ENCODE measurements around the gene SLC9A1. TPM values are rescaled to one million over a fixed set of nuclear protein-coding genes. Genes with fewer than 3 reads are reported as not detected.

Gene SLC9A1
- total RNA-seq, 1 experiment from 2014 or later: 25.2 TPM

GRCh38 chr1:27139980-27140379 is 14.9 kb downstream of the SLC9A1 start:
- no peak overlapping the region for H2AFZ ChIP-seq (ENCODE audit: low read length)
- peaks cover 11% of the 10 kb centered on the region for H3F3A ChIP-seq (ENCODE audit: low read length, unreplicated experiment)
- no peak overlapping the region for H3K27ac ChIP-seq (ENCODE audit: low read length)
- BruUV-seq (replicated peaks): no TSS peak
- no peaks in the 10 kb centered on the region for H3K36me3 ChIP-seq (ENCODE audit: low read depth, low read length)
- H3K9ac ChIP-seq (ENCODE audit: low read length): no peak overlapping the region
- no peak overlapping the region for H3K4me3 ChIP-seq (ENCODE audit: low read length)
- TF ChIP-seq EZH2 (IDR thresholded peaks at IDR 0.05; ENCODE audit: low read length, unreplicated experiment) (no peak), CTCF (conservative IDR thresholded peaks at IDR 0.05; ENCODE audit: low read depth, low read length) (no peak), EZH2phosphoT487 (IDR thresholded peaks at IDR 0.05; ENCODE audit: borderline replicate concordance, low read length) (no peak)
- H3K9me3 ChIP-seq (ENCODE audit: low read length): no peaks in the 10 kb centered on the region
- ATAC-seq (no peak), DNase-seq (no peak)
- H3K9me2 ChIP-seq (replicated peaks; ENCODE audit: low read length): no peaks in the 10 kb centered on the region
- ChIA-PET CTCF (no interaction called here), POLR2A (ENCODE audit: unreplicated experiment) (no interaction called here)
- H3K4me1 ChIP-seq (ENCODE audit: insufficient read depth, low read length): peaks cover 71% of the 10 kb centered on the region
- no peaks in the 10 kb centered on the region for H3K27me3 ChIP-seq (ENCODE audit: low read length)
- H4K20me1 ChIP-seq (ENCODE audit: low read length): peaks cover 5% of the 10 kb centered on the region; the same call in 1 of the 2 replicates
- H3K79me2 ChIP-seq (ENCODE audit: low read length): peaks cover 81% of the 10 kb centered on the region
- H3K4me2 ChIP-seq (ENCODE audit: low read length): no peak overlapping the region
- intact Hi-C loops (cut with micrococcal nuclease): no loop called here

GRCh38 chr1:27138927-27139326 is 16.0 kb downstream of the SLC9A1 start:
- Histone ChIP-seq H3K9me3 (ENCODE audit: low read length) (no peaks in the 10 kb centered on the region), H3K4me2 (ENCODE audit: low read length) (no peak overlapping the region), H3K27ac (ENCODE audit: low read length) (no peak overlapping the region), H3K9me2 (replicated peaks; ENCODE audit: low read length) (no peaks in the 10 kb centered on the region), H3K4me1 (ENCODE audit: insufficient read depth, low read length) (peaks cover 60% of the 10 kb centered on the region), H3K36me3 (ENCODE audit: low read depth, low read length) (peaks cover 5% of the 10 kb centered on the region; the same call in 1 of the 2 replicates), H2AFZ (ENCODE audit: low read length) (no peak overlapping the region), H3K27me3 (ENCODE audit: low read length) (no peaks in the 10 kb centered on the region), H3F3A (ENCODE audit: low read length, unreplicated experiment) (peaks cover 6% of the 10 kb centered on the region), H3K4me3 (ENCODE audit: low read length) (no peak overlapping the region), H4K20me1 (ENCODE audit: low read length) (peaks cover 5% of the 10 kb centered on the region; the same call in 1 of the 2 replicates), H3K79me2 (ENCODE audit: low read length) (peaks cover 74% of the 10 kb centered on the region), H3K9ac (ENCODE audit: low read length) (no peak overlapping the region)
- BruUV-seq (replicated peaks): no TSS peak
- POLR2A ChIA-PET (ENCODE audit: unreplicated experiment): no interaction called here
- ATAC-seq (no peak), DNase-seq (no peak)
- no peak for TF ChIP-seq EZH2phosphoT487 (IDR thresholded peaks at IDR 0.05; ENCODE audit: borderline replicate concordance, low read length)
- no peak for TF ChIP-seq EZH2 (IDR thresholded peaks at IDR 0.05; ENCODE audit: low read length, unreplicated experiment)
- TF ChIP-seq CTCF (conservative IDR thresholded peaks at IDR 0.05; ENCODE audit: low read depth, low read length): no peak
- intact Hi-C loops (cut with micrococcal nuclease): no loop called here
- CTCF ChIA-PET: no interaction called here

DNA sequence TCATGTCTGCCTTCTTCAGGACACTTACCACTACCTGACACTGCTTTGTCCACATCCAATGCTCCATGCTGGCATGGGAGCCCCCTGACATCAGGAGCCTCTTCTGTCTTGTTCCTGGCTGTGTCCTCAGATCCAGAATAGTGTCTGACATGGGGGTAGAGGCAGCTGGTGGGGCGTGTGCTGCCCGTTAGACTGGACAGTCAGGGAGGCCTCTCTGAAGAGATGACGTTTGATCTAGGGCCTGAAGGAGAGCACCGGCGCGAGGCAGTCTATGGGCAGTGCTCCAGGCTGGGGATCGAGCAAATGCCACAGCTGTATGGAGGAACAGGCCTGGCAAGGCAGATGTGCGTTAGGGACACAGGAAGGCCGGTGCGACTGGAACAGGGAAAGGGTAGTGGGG is 16.6 kb downstream of the SLC9A1 start:
- Histone ChIP-seq H2AFZ (ENCODE audit: low read length) (no peak overlapping the region), H3K79me2 (ENCODE audit: low read length) (peaks cover 68% of the 10 kb centered on the region), H3K27me3 (ENCODE audit: low read length) (no peaks in the 10 kb centered on the region), H3K4me3 (ENCODE audit: low read length) (no peak overlapping the region), H3K9ac (ENCODE audit: low read length) (no peak overlapping the region), H3K4me1 (ENCODE audit: insufficient read depth, low read length) (peaks cover 55% of the 10 kb centered on the region), H3K36me3 (ENCODE audit: low read depth, low read length) (peaks cover 5% of the 10 kb centered on the region; the same call in 1 of the 2 replicates), H3K27ac (ENCODE audit: low read length) (no peak overlapping the region), H4K20me1 (ENCODE audit: low read length) (peaks cover 5% of the 10 kb centered on the region; the same call in 1 of the 2 replicates), H3K4me2 (ENCODE audit: low read length) (no peak overlapping the region), H3K9me3 (ENCODE audit: low read length) (no peaks in the 10 kb centered on the region), H3K9me2 (replicated peaks; ENCODE audit: low read length) (no peaks in the 10 kb centered on the region), H3F3A (ENCODE audit: low read length, unreplicated experiment) (peaks cover 6% of the 10 kb centered on the region)
- CTCF ChIA-PET: no interaction called here
- no TSS peak for BruUV-seq (replicated peaks)
- TF ChIP-seq EZH2 (IDR thresholded peaks at IDR 0.05; ENCODE audit: low read length, unreplicated experiment): no peak
- no peak for TF ChIP-seq CTCF (conservative IDR thresholded peaks at IDR 0.05; ENCODE audit: low read depth, low read length)
- no peak for TF ChIP-seq EZH2phosphoT487 (IDR thresholded peaks at IDR 0.05; ENCODE audit: borderline replicate concordance, low read length)
- ATAC-seq: no peak
- intact Hi-C loops (cut with micrococcal nuclease): no loop called here
- no peak for DNase-seq
- POLR2A ChIA-PET (ENCODE audit: unreplicated experiment): no interaction called here

Measured in PC-3 (cell line).